ENCODE results near the gene SH3RF3. TPM values are rescaled to one million over a fixed set of nuclear protein-coding genes. Genes with fewer than 3 reads are reported as not detected.
A peak's percentile ranks its signal among the peaks of the same experiment; 100 is the strongest.

Gene SH3RF3
- total RNA-seq, 3 donors from 2014 or later, result 3.2 to 5.6 (median 4.6) TPM

- DNase-seq (ENCODE audit: low spot score in 2 of 2), result no peak
- Histone ChIP-seq H3K36me3 (no peaks in the 10 kb centered on the region), H3K27me3 (no peaks in the 10 kb centered on the region), H3K27ac (peak overlapping the region; percentile 43 to 54), H3K4me3 (no peak overlapping the region), H3K9me3 (no peaks in the 10 kb centered on the region), H3K4me1 (no peaks in the 10 kb centered on the region)
- TF ChIP-seq POLR2A (IDR thresholded peaks at IDR 0.05) (no peak), CTCF (IDR thresholded peaks at IDR 0.05) (no peak), POLR2AphosphoS5 (IDR thresholded peaks at IDR 0.05) (no peak)
- intact Hi-C loops (cut with DNase I; ENCODE audit: low total_unique reads), result no loop called here
These were observed 279.0 kb downstream of the SH3RF3 start for GRCh38 chr2:109408043-109408335.

GRCh38 chr2:109409321-109410038, 280.5 kb downstream of the SH3RF3 start:
- no peak for DNase-seq (ENCODE audit: low spot score in 2 of 2)
- H3K36me3 ChIP-seq, result no peaks in the 10 kb centered on the region
- no peak overlapping the region for H3K4me3 ChIP-seq
- H3K4me1 ChIP-seq, result no peaks in the 10 kb centered on the region
- TF ChIP-seq POLR2AphosphoS5 (IDR thresholded peaks at IDR 0.05) (no peak), POLR2A (IDR thresholded peaks at IDR 0.05) (no peak), CTCF (IDR thresholded peaks at IDR 0.05) (no peak)
- no peaks in the 10 kb centered on the region for H3K27me3 ChIP-seq
- H3K27ac ChIP-seq, result no peak overlapping the region
- intact Hi-C loops (cut with DNase I; ENCODE audit: low total_unique reads), result no loop called here
- H3K9me3 ChIP-seq, result no peaks in the 10 kb centered on the region

- Histone ChIP-seq H3K36me3 (no peaks in the 10 kb centered on the region), H3K4me1 (no peaks in the 10 kb centered on the region), H3K27me3 (no peaks in the 10 kb centered on the region), H3K9me3 (no peaks in the 10 kb centered on the region), H3K4me3 (no peak overlapping the region), H3K27ac (no peak overlapping the region)
- no peak for DNase-seq (ENCODE audit: low spot score in 2 of 2)
- intact Hi-C loops (cut with DNase I; ENCODE audit: low total_unique reads), result no loop called here
- no peak for TF ChIP-seq POLR2A (IDR thresholded peaks at IDR 0.05)
- no peak for TF ChIP-seq POLR2AphosphoS5 (IDR thresholded peaks at IDR 0.05)
These were observed 281.2 kb downstream of the SH3RF3 start for GRCh38 chr2:109410039-109410815.

GRCh38 chr2:109411640-109412325, 282.8 kb downstream of the SH3RF3 start:
- DNase-seq (ENCODE audit: low spot score in 2 of 2), result no peak
- Histone ChIP-seq H3K27ac (no peak overlapping the region), H3K4me1 (no peaks in the 10 kb centered on the region), H3K4me3 (no peak overlapping the region), H3K36me3 (no peaks in the 10 kb centered on the region), H3K27me3 (no peaks in the 10 kb centered on the region), H3K9me3 (no peaks in the 10 kb centered on the region)
- intact Hi-C loops (cut with DNase I; ENCODE audit: low total_unique reads), result no loop called here
- TF ChIP-seq CTCF (IDR thresholded peaks at IDR 0.05) (no peak), POLR2AphosphoS5 (IDR thresholded peaks at IDR 0.05) (no peak), POLR2A (IDR thresholded peaks at IDR 0.05) (no peak)

GRCh38 chr2:109415581-109416013, 286.6 kb downstream of the SH3RF3 start:
- H3K9me3 ChIP-seq, result no peaks in the 10 kb centered on the region
- no peak overlapping the region for H3K27ac ChIP-seq
- TF ChIP-seq CTCF (IDR thresholded peaks at IDR 0.05) (no peak), POLR2AphosphoS5 (IDR thresholded peaks at IDR 0.05) (no peak), POLR2A (IDR thresholded peaks at IDR 0.05) (no peak)
- intact Hi-C loops (cut with DNase I; ENCODE audit: low total_unique reads), result no loop called here
- H3K27me3 ChIP-seq, result no peaks in the 10 kb centered on the region
- H3K4me3 ChIP-seq, result no peak overlapping the region
- no peaks in the 10 kb centered on the region for H3K36me3 ChIP-seq
- DNase-seq (ENCODE audit: low spot score in 2 of 2), result no peak
- no peaks in the 10 kb centered on the region for H3K4me1 ChIP-seq

All from breast epithelium (tissue), 4 donors.